ENCODE measurements around the gene DOCK4. TPM values are rescaled to one million over a fixed set of nuclear protein-coding genes. Genes with fewer than 3 reads are reported as not detected.

DOCK4 gene
- total RNA-seq, 1 donor from 2014 or later, result 4.5 TPM

- DNase-seq (ENCODE audit: low read depth) (no peak), FAIRE-seq (no peak)
- Histone ChIP-seq H3K36me3 (ENCODE audit: control insufficient read depth, insufficient read depth, low read length) (no peaks in the 10 kb centered on the region), H3K27me3 (ENCODE audit: control insufficient read depth, insufficient read depth, low read length) (no peaks in the 10 kb centered on the region), H3K4me3 (ENCODE audit: low read depth, low read length) (no peak overlapping the region)
- no peak for TF ChIP-seq CTCF (IDR thresholded peaks at IDR 0.05; ENCODE audit: insufficient read depth, low read length, severe bottlenecking)
Observed at GRCh38 chr7:112074464-112074863, 131.7 kb downstream of the DOCK4 start.

- TF ChIP-seq CTCF (IDR thresholded peaks at IDR 0.05; ENCODE audit: insufficient read depth, low read length, severe bottlenecking), result no peak
- DNase-seq (ENCODE audit: low read depth), result no peak
- no peak for FAIRE-seq
- Histone ChIP-seq H3K36me3 (ENCODE audit: control insufficient read depth, insufficient read depth, low read length) (no peaks in the 10 kb centered on the region), H3K27me3 (ENCODE audit: control insufficient read depth, insufficient read depth, low read length) (no peaks in the 10 kb centered on the region), H3K4me3 (ENCODE audit: low read depth, low read length) (no peak overlapping the region)
Observed at GRCh38 chr7:112073530-112073929, 132.7 kb downstream of the DOCK4 start.

- no peaks in the 10 kb centered on the region for H3K36me3 ChIP-seq (ENCODE audit: control insufficient read depth, insufficient read depth, low read length)
- FAIRE-seq (no peak), DNase-seq (ENCODE audit: low read depth) (no peak)
- TF ChIP-seq CTCF (IDR thresholded peaks at IDR 0.05; ENCODE audit: insufficient read depth, low read length, severe bottlenecking), result no peak
- H3K4me3 ChIP-seq (ENCODE audit: low read depth, low read length), result no peak overlapping the region
- H3K27me3 ChIP-seq (ENCODE audit: control insufficient read depth, insufficient read depth, low read length), result no peaks in the 10 kb centered on the region
Observed at GRCh38 chr7:112072541-112073245, 133.5 kb downstream of the DOCK4 start.

GRCh38 chr7:112071856-112072255 is 134.3 kb downstream of the DOCK4 start:
- DNase-seq (ENCODE audit: low read depth) (peak; percentile 54), FAIRE-seq (no peak)
- no peak overlapping the region for H3K4me3 ChIP-seq (ENCODE audit: low read depth, low read length)
- no peaks in the 10 kb centered on the region for H3K27me3 ChIP-seq (ENCODE audit: control insufficient read depth, insufficient read depth, low read length)
- no peaks in the 10 kb centered on the region for H3K36me3 ChIP-seq (ENCODE audit: control insufficient read depth, insufficient read depth, low read length)
- no peak for TF ChIP-seq CTCF (IDR thresholded peaks at IDR 0.05; ENCODE audit: insufficient read depth, low read length, severe bottlenecking)

GRCh38 chr7:112070674-112071256 is 135.4 kb downstream of the DOCK4 start:
- Histone ChIP-seq H3K27me3 (ENCODE audit: control insufficient read depth, insufficient read depth, low read length) (no peaks in the 10 kb centered on the region), H3K4me3 (ENCODE audit: low read depth, low read length) (no peak overlapping the region), H3K36me3 (ENCODE audit: control insufficient read depth, insufficient read depth, low read length) (no peaks in the 10 kb centered on the region)
- DNase-seq (ENCODE audit: low read depth) (no peak), FAIRE-seq (no peak)
- no peak for TF ChIP-seq CTCF (IDR thresholded peaks at IDR 0.05; ENCODE audit: insufficient read depth, low read length, severe bottlenecking)
